Suppressor macrophage treated with lipopolysaccharide for 4 hours (primary cell): ENCODE data around the gene GADD45B.
"Not testable (repeated sequence)": the region's sequence is repeated elsewhere in the genome, so short reads cannot be mapped to it uniquely, and the experiment has no call there.

ENCODE experiments used
- DNase-seq: peaks from one replicate; pipeline ENCODE4 v3.0.0-alpha.2; 2020

GADD45B gene

DNA sequence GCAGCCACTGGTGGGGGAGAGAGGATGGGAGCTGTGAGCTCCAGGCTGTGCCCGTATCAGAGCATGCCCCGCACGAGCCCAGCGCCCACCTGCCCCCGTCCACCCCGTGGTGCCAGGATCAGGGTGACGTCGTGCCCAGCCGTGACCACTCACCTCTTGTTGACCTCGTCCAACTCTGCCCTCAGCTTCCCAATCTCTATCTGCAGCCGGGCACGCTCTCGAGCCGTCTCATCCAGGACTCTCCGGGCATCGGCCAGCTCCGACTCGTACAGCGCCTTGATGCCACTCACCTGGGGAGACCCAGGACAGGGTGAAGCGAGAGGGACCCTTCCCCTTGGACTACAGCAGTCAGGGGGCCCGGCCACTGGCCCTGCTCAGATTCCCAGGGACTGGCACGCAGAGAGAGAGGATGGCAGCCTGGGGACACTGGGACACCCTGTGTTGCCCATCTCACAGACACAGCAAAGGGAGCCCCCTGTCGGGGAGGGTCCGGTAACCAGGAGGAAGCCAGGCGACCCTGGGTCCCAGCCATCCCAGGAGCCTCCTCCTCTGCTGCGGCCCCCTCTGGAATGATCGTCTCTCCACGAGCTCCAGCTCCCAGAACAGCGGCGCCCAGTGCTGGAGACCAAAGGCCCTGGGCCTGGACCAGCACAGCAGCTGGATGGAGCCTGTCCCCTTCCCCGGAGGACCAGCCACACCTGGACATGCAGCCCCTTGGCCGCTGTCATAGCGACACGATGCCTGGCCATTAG lies 31.5 kb upstream of the GADD45B start:
- DNase-seq = no peak

DNA sequence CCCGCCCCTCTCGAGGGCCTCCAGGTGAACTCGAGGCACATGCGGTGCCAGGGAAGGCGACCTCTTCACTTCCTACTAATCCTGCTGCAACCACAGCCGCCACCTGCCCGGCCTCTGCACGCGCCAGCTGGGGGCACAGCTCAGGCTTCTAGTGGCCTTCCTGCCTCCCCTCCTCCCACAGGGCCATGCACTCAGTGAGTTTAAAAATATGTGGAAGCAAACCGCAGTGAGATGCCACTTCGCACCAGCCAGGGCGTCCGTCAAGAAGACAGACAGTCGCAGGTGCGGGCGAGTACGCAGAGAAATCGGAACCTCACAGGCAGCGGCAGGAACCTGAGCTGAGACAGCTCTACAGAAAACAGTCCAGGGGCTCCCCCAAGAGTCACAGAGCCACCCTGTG lies 29.5 kb upstream of the GADD45B start:
- no peak for DNase-seq

- no peak for DNase-seq
These were observed 26.9 kb upstream of the GADD45B start for GRCh38 chr19:2449019-2449418.

DNA sequence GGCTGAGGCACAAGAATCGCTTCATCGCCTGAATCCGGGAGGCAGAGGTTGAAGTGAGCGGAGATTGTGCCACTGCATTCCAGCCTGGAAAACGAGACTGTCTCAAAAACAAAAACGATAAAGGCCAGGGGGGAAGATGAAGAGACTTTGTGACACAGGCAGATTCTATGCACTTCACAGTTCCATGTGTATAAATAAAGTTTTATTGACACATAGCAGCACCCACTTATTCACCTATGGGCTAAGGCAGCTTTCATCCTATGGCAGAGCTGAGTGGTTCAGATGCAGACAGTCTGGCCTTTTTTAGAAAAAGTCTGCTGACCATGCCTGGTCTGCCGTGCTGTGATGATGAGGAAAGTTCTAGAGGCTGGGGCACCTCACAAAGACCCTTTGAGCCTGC lies 24.8 kb upstream of the GADD45B start:
- DNase-seq = no peak

DNA sequence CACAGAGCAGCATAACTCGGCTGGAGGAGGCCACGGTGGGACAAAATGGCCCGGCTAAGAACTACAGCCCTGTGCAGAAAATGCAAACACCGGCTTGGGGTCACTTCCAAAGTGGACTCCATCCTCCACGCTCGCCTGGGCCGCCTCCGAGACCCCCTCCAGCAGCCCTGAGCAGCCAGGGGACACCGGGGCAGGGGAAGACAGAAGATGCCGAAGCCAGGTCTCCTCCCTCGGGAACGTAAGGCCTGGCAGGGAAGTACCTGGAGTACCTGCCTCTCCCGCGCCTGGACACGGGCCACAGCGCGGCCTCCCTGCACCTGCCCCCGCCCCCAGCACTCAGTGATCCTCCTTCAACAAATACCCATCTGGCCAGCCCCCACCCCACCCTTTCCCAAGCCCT lies 24.2 kb upstream of the GADD45B start:
- DNase-seq = no peak

- no peak for DNase-seq
These were observed 22.4 kb upstream of the GADD45B start for GRCh38 chr19:2453431-2454025.

DNA sequence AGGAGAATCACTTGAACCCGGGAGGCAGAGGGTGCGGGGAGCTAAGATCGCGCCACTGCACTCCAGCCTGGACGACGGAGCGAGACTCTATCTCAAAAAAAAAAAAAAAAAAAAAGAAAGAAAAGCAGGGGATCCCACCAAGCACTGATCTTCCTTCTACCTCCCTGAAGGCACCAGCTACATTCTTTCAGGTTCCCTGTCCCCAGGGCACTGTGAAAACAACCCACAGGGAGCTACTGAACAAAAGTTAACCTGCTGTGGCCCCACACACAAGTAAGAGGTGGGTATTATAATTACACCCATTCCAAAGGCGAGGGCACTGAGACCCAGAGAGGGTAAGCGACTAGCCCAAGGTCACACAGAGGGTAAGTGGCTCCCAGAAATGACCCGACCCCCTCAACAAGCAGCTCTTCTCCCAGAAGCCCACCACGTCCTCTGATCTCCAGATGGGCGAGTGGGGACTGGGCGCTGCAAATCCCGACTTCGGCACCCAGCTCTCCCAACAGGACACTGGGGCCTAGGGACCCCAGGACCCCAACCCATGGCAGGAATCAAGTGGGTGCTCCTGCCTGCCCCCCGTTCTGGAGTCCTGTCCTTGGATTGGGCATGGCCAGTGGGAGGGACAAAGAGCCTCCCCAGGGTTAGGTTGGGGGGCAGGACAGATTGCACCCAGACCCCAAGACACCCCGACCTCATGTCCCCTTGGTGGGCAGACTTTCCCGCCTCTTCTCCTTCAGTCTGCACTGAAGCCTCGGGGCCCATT lies 21.5 kb upstream of the GADD45B start:
- no peak for DNase-seq

- no peak for DNase-seq
These were observed 20.7 kb upstream of the GADD45B start for GRCh38 chr19:2454962-2455850.

DNA sequence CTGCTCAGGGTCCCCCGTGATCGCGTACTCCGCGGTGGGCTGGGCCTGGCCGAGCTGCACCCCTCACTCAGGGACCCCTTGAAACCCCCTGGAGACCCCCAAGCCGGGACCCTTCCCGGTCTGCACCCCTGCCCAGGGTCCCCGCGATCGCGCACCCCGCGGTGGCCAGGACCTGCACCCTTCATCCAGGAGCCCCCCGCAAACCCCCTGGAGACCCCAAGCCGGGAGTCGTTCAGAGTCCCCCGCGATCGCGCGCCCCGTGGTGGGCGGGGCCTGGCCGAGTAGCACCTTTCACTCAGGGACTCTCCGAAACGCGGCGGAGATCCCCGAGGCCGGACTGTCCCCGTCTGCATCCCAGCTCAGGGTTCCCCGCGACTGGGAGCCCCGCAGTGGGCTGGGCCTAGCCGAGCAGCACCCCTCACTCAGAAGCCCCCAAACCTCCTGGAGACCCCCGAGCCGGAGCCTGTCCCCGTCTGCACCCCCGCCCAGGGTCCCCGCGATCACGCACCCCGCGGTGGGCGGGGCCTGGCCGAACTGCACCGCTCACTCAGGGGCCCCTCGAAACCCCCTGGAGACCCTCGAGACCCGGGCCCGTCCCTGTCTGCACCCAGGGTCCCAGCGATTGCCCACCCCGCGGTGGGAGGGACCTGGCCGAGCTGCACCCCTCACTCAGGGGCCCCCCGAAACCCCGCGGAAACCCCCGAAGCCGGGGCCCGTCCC lies 19.9 kb upstream of the GADD45B start:
- DNase-seq = peak; percentile 30

DNA sequence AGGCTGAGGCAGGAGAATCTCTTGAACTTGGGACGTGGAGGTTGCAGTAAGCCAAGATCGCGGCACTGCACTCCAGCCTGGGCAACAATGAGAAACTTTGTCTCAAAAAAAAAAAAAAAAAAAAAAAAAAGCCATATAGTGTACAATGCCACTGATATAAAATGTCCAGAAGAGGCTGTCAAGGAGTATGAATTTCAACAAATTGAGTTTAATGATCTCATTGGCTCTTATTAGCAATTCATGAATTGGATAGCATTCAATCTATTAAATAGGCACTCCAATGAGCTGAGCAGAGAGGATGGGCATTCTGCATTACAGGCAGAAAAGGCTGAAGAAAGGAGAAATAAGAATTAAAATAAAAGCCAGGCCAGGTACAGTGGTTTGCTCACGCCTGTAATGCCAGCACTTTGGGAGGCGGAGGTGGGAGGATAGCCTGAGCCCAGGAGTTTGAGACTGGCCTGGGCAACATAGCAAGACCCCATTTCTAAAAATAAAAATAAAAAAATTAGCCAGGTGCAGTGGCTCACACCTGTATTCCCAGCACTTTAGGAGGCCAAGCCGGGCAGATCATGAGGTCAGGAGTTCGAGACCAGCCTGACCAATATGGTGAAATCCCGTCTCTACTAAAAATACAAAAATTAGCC lies 18.4 kb upstream of the GADD45B start:
- no peak for DNase-seq

DNA sequence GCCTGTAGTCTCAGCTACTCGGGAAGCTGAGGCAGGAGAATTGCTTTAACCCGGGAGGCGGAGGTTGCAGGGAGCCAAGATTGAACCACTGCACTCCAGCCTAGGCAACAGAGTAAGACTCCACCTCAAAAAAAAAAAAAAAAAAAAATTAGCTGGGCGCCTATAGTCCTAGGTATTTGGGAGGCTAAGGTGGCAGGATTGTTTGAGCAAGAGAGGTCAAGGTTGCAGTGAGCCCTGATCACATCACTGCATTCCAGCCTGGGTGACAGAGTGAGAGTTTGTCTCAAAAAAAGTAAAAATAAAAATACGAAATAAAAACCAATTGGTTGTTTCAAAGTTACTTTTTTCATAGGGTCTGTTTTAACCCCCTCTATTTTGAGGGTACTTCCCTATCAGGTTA lies 17.9 kb upstream of the GADD45B start:
- DNase-seq = no peak

GRCh38 chr19:2458776-2459175 lies 17.2 kb upstream of the GADD45B start:
- not testable (repeated sequence) for DNase-seq

DNA sequence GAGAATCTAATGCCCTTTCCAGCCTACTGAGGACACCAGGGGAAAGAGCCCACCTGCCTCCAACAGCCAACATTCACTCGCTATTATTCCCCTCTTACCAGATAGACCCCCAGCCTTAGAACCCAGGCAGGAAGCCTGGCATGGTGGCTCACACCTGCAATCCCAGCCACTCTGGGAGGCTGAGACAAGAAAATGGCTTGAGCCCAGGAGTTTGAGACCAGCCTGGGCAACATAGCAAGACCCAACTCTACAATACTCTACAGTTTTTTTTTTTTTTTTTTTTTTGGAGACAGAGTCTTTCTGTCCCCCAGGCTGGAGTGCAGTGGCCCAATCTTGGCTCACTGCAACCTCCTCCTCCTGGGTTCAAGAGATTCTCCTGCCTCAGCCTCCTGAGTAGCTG lies 15.7 kb upstream of the GADD45B start:
- no peak for DNase-seq

GRCh38 chr19:2461751-2462634 lies 13.9 kb upstream of the GADD45B start:
- DNase-seq = peak; percentile 53

DNA sequence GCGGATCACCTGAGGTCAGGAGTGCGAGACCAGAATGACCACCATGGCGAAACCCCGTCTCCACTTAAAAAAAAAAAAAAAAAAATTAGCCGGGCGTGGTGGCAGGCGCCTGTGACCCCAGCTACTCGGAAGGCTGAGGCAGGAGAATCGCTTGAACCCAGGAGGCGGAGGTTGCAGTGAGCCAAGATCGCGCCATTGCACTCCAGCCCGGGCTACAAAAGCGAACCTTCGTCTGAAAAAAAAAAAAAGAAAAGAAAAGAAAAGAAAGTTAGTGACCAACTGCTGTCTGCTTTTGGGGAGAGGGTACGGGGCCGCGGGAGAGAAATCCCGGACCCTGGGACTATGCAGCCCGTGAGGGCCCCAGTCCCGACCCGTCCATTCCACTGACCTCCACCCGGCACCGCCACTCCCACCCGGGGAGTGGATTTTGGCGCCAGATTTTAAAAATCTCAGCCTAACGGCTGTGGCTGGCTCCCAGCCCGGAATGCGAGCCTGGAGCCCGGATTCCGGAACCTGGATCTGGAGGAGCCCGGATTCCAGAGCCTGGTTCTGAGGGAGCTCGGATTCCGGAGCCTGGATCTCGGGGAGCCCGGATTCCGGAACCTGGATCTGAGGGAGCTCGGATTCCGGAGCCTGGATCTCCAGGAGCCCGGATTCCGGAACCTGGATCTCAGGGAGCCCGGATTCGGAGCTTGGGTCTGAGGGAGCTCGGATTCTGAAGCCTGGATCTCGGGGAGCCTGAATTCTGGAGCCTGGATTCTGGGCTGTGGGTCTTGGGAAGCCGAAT lies 13.1 kb upstream of the GADD45B start:
- DNase-seq = no peak

GRCh38 chr19:2463694-2464093 lies 12.2 kb upstream of the GADD45B start:
- not testable (repeated sequence) for DNase-seq

DNA sequence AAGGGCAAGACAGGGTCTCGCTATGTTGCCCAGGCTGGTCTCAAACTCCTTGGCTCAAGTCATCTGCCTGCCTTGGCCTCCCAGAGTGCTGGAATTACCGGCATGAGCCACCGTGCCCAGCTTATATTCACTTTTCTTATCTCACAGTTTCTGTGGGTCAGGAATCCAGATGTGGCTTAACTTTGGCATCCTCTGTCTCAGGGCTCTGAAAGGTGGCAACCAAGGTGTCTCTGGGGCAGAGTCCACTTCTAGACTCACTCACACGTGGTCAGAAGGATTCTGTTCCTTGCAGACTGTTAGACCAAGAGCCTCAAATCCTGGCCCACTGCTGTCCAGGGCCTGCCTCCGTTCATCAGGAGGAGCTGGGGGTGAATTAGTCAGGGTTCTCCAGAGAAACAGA lies 11.5 kb upstream of the GADD45B start:
- DNase-seq = no peak

- DNase-seq = no peak
These were observed 7.3 kb upstream of the GADD45B start for GRCh38 chr19:2468596-2468995.

DNA sequence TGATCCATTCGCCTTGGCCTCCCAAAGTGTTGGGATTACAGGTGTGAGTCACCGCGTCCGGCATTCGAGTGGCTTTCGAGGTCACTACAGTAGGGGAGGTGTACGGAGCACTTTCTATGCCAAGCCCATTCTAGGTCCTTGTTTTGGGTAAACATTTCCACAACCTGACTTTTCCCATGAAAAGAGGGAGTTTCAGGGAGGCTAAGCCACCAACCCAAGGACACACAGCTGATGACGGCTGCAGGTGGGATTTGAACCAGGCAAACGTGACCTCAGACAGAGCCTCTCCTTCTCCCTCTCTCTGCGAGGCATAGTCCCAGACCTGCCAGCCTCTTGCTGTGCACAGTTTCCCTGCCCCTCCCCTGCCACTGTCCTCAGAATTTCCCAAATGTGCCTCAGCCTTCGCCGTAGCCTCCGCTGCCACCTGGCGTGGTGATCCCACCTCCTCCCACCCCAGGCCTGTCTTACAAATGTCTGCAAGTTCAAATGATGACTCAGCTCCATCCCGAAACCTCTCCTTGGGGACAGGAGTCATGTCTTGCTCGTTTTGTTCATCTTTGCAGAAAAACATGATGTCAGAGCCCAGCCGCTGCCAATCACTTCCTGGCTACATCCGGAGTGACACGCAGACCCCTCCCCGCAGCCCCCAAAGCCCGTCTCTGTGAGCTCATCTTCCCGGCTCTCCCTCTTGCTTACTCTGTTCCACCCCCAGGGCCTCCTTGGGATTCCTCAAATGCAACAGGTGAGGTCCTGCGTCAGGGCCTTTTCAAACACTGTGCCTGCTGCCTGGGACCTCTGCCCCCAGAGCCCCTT lies 6.6 kb upstream of the GADD45B start:
- peak; percentile 57 for DNase-seq
